NCI-H345 (cell line): Measurements from ENCODE around the gene CEACAM5.
A peak's percentile ranks its signal among the peaks of the same experiment; 100 is the strongest.
"Not testable (repeated sequence)": the region's sequence is repeated elsewhere in the genome, so short reads cannot be mapped to it uniquely, and the experiment has no call there.

Experiments
- DNase-seq: peaks from one replicate; lab custom pipeline; 2025; lab: John Stamatoyannopoulos, UW

Gene CEACAM5

GRCh38 chr19:41740415-41741243 lies 32.2 kb downstream of the CEACAM5 start:
- no peak for DNase-seq

DNA sequence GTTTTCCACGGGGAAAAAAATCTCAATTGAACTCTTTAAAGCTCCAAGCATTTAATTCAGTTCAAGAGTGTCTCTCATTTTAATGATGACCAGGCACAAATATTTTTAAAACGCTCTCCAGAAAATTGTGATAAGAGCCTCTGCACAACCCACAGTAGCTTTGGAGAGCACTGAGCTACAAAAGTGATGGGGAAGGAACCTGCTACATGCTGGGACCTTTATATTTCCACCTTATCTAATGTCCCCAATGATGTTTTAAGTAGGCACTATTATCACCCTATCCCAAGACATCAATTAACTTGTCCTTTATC lies 32.8 kb downstream of the CEACAM5 start:
- DNase-seq, result no peak

DNA sequence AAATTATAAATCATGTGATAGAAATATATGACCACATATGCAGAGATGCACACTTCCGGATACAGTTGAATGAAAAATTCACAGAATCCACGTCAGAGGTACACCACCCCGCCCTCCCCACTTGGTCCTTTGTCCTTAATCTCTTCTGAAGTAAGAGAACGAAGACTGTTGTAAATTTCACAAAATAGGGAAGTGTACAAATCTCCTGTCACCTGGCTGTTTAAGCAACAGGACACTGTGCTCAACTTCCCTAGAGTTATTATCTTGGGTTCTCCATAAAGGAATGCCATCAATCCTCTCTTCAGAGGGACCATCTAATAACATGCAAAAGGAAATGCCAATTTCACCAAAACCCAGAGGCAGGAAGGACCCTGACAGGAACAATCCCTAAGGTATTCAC lies 36.4 kb downstream of the CEACAM5 start:
- DNase-seq, result no peak

- DNase-seq, result no peak
Measured at GRCh38 chr19:41745756-41746155, 37.3 kb downstream of the CEACAM5 start.

DNA sequence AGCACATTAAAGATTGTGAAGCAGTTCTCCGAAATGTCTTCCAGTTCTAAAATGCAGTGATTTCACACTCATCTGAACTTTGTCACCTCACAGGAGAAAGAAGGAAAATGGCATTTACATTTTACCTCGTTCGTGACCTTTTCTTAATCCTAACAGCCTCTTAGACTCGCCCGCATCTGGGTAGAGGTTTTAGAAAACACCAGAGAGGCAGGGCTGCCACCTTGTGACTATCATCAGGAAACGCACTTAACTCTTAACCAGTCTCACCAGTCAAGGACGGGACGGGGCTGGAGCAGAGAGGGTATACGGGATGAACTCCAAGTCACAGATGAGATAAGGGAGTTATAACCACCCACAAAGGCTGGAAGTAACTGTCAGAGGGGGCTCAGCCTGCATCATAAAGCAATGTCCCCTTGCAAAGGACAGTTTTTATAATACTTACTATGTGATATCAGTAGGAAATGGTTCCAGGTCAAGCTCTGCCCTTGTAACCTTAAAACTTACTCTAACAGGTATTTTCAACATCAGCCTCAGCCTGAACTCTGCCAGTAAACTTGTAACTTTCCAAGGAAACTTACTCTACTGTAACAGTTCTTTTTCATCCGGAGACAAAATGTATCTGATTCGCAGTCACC lies 38.3 kb downstream of the CEACAM5 start:
- peak; percentile 59 for DNase-seq

GRCh38 chr19:41748012-41748411 lies 39.6 kb downstream of the CEACAM5 start:
- no peak for DNase-seq

GRCh38 chr19:41750248-41751134 lies 42.1 kb downstream of the CEACAM5 start:
- peak; percentile 14 for DNase-seq

GRCh38 chr19:41753159-41753558 lies 44.7 kb downstream of the CEACAM5 start:
- DNase-seq, result no peak

- DNase-seq, result peak; percentile 27
Measured at GRCh38 chr19:41753936-41754529, 45.6 kb downstream of the CEACAM5 start.

DNA sequence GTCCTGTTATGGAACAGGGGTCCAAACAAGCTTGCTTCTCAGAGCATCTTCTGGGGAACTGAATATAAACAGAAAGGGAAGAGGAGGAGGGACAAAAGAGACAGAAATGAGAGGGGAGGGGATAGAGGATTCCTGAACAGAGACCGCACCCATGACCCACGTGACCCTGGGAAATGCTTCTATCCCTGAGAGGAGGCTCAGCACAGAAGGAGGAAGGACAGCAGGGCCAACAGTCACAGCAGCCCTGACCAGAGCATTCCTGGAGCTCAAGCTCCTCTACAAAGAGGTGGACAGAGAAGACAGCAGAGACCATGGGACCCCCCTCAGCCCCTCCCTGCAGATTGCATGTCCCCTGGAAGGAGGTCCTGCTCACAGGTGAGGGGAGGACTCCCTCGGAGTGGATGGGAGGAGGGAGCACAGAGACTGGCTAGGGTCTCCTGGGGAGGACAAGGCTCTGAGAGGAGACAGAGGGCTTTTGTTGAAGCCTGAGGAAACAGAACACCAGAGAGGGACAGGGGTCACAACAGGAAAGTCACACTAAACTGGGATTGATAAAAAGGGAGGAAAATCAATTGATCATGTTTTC lies 47.0 kb downstream of the CEACAM5 start, which contains the start of gene CEACAM6:
CEACAM6 (plus strand) TSS at position 203 of the 586 bp plus-strand sequence; CDS start at position 312, 109 bp downstream.
- no peak for DNase-seq

DNA sequence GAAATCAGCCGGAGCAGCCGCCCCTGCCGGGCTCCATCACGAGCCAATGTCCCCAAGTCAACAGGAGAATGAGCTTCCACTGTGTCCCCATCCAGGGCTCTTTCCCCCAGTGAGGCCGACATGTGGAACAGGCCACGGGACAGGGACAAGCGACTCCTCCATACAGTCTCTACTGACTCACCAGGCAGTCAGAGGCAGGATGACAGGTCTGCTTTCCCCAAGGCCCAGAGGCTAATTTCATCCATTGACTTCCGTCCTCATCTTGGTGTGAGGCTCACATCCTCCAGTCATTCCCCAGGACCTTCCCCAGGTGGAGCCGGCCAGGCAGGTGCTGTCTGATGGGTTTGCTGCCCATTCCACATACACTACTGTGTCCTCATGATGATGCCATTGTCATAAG lies 50.4 kb downstream of the CEACAM5 start:
- no peak for DNase-seq

- DNase-seq, result no peak
Measured at GRCh38 chr19:41767115-41767514, 58.7 kb downstream of the CEACAM5 start.

DNA sequence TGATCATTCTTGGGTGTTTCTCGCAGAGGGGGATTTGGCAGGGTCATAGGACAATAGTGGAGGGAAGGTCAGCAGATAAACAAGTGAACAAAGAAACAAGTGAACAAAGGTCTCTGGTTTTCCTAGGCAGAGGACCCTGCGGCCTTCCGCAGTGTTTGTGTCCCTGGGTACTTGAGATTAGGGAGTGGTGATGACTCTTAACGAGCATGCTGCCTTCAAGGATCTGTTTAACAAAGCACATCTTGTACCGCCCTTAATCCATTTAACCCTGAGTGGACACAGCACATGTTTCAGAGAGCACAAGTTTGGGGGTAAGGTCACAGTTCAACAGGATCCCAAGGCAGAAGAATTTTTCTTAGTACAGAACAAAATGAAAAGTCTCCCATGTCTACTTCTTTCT lies 59.7 kb downstream of the CEACAM5 start:
- DNase-seq, result not testable (repeated sequence)

GRCh38 chr19:41769608-41770007 lies 61.2 kb downstream of the CEACAM5 start:
- no peak for DNase-seq

DNA sequence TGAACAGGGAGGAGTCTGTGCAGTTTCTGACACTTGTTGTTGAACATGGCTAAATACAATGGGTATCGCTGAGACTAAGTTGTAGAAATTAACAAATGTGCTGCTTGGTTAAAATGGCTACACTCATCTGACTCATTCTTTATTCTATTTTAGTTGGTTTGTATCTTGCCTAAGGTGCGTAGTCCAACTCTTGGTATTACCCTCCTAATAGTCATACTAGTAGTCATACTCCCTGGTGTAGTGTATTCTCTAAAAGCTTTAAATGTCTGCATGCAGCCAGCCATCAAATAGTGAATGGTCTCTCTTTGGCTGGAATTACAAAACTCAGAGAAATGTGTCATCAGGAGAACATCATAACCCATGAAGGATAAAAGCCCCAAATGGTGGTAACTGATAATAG lies 63.0 kb downstream of the CEACAM5 start:
- no peak for DNase-seq

GRCh38 chr19:41774515-41774980 lies 66.1 kb downstream of the CEACAM5 start:
- DNase-seq, result peak; percentile 80

GRCh38 chr19:41776700-41777099 lies 68.3 kb downstream of the CEACAM5 start:
- DNase-seq, result no peak
